CD8-positive, alpha-beta memory T cell (primary cell): ENCODE results near the gene METTL9. TPM values are rescaled to one million over a fixed set of nuclear protein-coding genes. Genes with fewer than 3 reads are reported as not detected.
A peak's percentile ranks its signal among the peaks of the same experiment; 100 is the strongest.
"Not testable (repeated sequence)": the region's sequence is repeated elsewhere in the genome, so short reads cannot be mapped to it uniquely, and the experiment has no call there.

ENCODE experiments used
- CTCF ChIA-PET: fragments of 350-600 bp; sonication (Branson Sonifier 250); formaldehyde crosslinking; loops from one replicate; lab custom pipeline; 2021; ENCODE audit warnings: antibody characterized with exemption; lab: Charles Lee
- POLR2A ChIA-PET: fragments of 350-600 bp; sonication (Branson Sonifier 250); formaldehyde crosslinking; loops from one replicate; lab custom pipeline; 2021; ENCODE audit warnings: antibody characterized with exemption; lab: Charles Lee
- DNase-seq, 5 donors: peaks; one replicate each; pipeline versions ENCODE4 v3.0.0 to v3.0.0-alpha.2; 2020 to 2022; ENCODE audit warnings: mixed read lengths in 1 of 5
- H3K27ac ChIP-seq: one replicate; pipeline ENCODE4 v1.7.0; 2013; ENCODE audit warnings: low read depth, mild to moderate bottlenecking, low read length, moderate library complexity
- H3K27me3 ChIP-seq: 2 replicates; pipeline ENCODE4 v1.7.0; 2013; ENCODE audit warnings: low read length, mild to moderate bottlenecking; ENCODE audit not compliant: insufficient read depth, poor library complexity, severe bottlenecking
- H3K36me3 ChIP-seq: 2 replicates; pipeline ENCODE4 v1.7.0; 2013; ENCODE audit warnings: mild to moderate bottlenecking, low read length, moderate library complexity; ENCODE audit not compliant: insufficient read depth
- H3K4me1 ChIP-seq: 2 replicates; pipeline ENCODE4 v1.7.0; 2013; ENCODE audit warnings: mild to moderate bottlenecking, low read length, moderate library complexity; ENCODE audit not compliant: insufficient read depth
- H3K4me3 ChIP-seq: 2 replicates; pipeline ENCODE4 v1.7.0; 2013; ENCODE audit warnings: mild to moderate bottlenecking, low read length
- H3K9me3 ChIP-seq: 2 replicates; pipeline ENCODE4 v1.7.0; 2013; ENCODE audit warnings: mild to moderate bottlenecking, low read length
- H3K27ac Mint-ChIP-seq, 8 donors: one replicate each; pipeline ENCODE4 v1.8.0; 2020 to 2021; ENCODE audit warnings: mixed read lengths in 8 of 8, mild to moderate bottlenecking in 6 of 8, inconsistent platforms in 3 of 8, moderate library complexity in 3 of 8
- H3K27me3 Mint-ChIP-seq, 2 donors: one replicate each; pipeline ENCODE4 v1.8.0; 2020 to 2021; ENCODE audit warnings: mixed read lengths in 2 of 2, mild to moderate bottlenecking in 1 of 2, moderate library complexity in 1 of 2
- H3K36me3 Mint-ChIP-seq, 3 donors: one replicate each; pipeline ENCODE4 v1.8.0; 2020 to 2021; ENCODE audit warnings: mixed read lengths in 3 of 3, inconsistent platforms in 1 of 3, mild to moderate bottlenecking in 1 of 3
- H3K4me1 Mint-ChIP-seq, 3 donors: one replicate each; pipeline ENCODE4 v1.8.0; 2020 to 2021; ENCODE audit warnings: mixed read lengths in 3 of 3, inconsistent platforms in 1 of 3, mild to moderate bottlenecking in 1 of 3
- H3K4me3 Mint-ChIP-seq, 7 donors: one replicate each; pipeline ENCODE4 v1.8.0; 2020 to 2021; ENCODE audit warnings: mixed read lengths in 7 of 7, mild to moderate bottlenecking in 6 of 7, moderate library complexity in 4 of 7, inconsistent platforms in 2 of 7
- H3K9me3 Mint-ChIP-seq, 5 donors: one replicate each; pipeline ENCODE4 v1.8.0; 2020 to 2022; ENCODE audit warnings: mixed read lengths in 5 of 5, mild to moderate bottlenecking in 3 of 5, moderate library complexity in 2 of 5, inconsistent platforms in 1 of 5
- polyA plus RNA-seq: library from polyadenylated mRNA; unstranded; fragments of 300-500 nt; fragmentation: Illumina TruSeq; gene quantifications from one replicate; pipeline ENCODE4 v1.2.3, GENCODE V29; 2021
- total RNA-seq, 2 experiments: library from RNA; stranded (reverse); gene quantifications; one replicate each; pipeline ENCODE4 v1.2.3, GENCODE V29; 2021

METTL9 gene
- total and polyA plus RNA-seq, 3 experiments from 2014 or later: 73.8 to 120 (median 74.2) TPM

- H3K27me3 ChIP-seq, POLR2A ChIA-PET, H3K4me3 Mint-ChIP-seq, H3K27ac ChIP-seq, H3K9me3 ChIP-seq, CTCF ChIA-PET, H3K4me1 ChIP-seq, H3K36me3 ChIP-seq, DNase-seq, H3K4me1 Mint-ChIP-seq, H3K36me3 Mint-ChIP-seq, H3K4me3 ChIP-seq, H3K9me3 Mint-ChIP-seq, H3K27ac Mint-ChIP-seq: not testable (repeated sequence)
- peaks cover 7 to 11% of the 10 kb centered on the region in 2 donors for H3K27me3 Mint-ChIP-seq
Measured at GRCh38 chr16:21690967-21691366, 91.6 kb downstream of the METTL9 start.

- ChIA-PET CTCF (no interaction called here), POLR2A (no interaction called here)
- Mint-ChIP-seq H3K27me3 (peaks cover 7 to 15% of the 10 kb centered on the region in 2 donors), H3K27ac (no peak overlapping the region), H3K36me3 (no peaks in the 10 kb centered on the region), H3K9me3 (no peaks in the 10 kb centered on the region), H3K4me1 (no peaks in the 10 kb centered on the region), H3K4me3 (no peak overlapping the region)
- no peak for DNase-seq
- H3K4me1 ChIP-seq: no peaks in the 10 kb centered on the region
- H3K4me3 ChIP-seq: no peak overlapping the region
- no peaks in the 10 kb centered on the region for H3K27me3 ChIP-seq
- no peak overlapping the region for H3K27ac ChIP-seq
- no peaks in the 10 kb centered on the region for H3K9me3 ChIP-seq
- H3K36me3 ChIP-seq: no peaks in the 10 kb centered on the region
Measured at GRCh38 chr16:21694609-21695008, 95.2 kb downstream of the METTL9 start.

GRCh38 chr16:21697032-21697431 lies 97.7 kb downstream of the METTL9 start:
- no peak for DNase-seq
- no peak overlapping the region for H3K4me3 Mint-ChIP-seq
- ChIA-PET CTCF (interaction anchor here (2.2 kb wide), 1 partner anchor 40 kb away, joined by 6 read pairs; no protein-coding TSS in a partner anchor), POLR2A (no interaction called here)
- no peak overlapping the region for H3K27ac Mint-ChIP-seq
- H3K36me3 ChIP-seq: no peaks in the 10 kb centered on the region
- no peaks in the 10 kb centered on the region for H3K4me1 Mint-ChIP-seq
- no peaks in the 10 kb centered on the region for H3K9me3 Mint-ChIP-seq
- no peak overlapping the region for H3K27ac ChIP-seq
- no peaks in the 10 kb centered on the region for H3K9me3 ChIP-seq
- H3K4me1 ChIP-seq: no peaks in the 10 kb centered on the region
- H3K4me3 ChIP-seq: no peak overlapping the region
- no peaks in the 10 kb centered on the region for H3K36me3 Mint-ChIP-seq
- peaks cover 1 to 11% of the 10 kb centered on the region in 2 donors for H3K27me3 Mint-ChIP-seq
- no peaks in the 10 kb centered on the region for H3K27me3 ChIP-seq

- CTCF ChIA-PET: interaction anchor here (2.0 kb wide), 1 partner anchor 11 kb away, joined by 5 read pairs; no protein-coding TSS in a partner anchor
- Mint-ChIP-seq H3K4me3 (no peak overlapping the region), H3K27ac (no peak overlapping the region), H3K9me3 (no peaks in the 10 kb centered on the region), H3K4me1 (no peaks in the 10 kb centered on the region), H3K36me3 (no peaks in the 10 kb centered on the region), H3K27me3 (peaks cover 0 to 7% of the 10 kb centered on the region in 2 donors)
- Histone ChIP-seq H3K27me3 (no peaks in the 10 kb centered on the region), H3K4me1 (no peaks in the 10 kb centered on the region), H3K4me3 (no peak overlapping the region), H3K9me3 (no peaks in the 10 kb centered on the region), H3K27ac (no peak overlapping the region), H3K36me3 (no peaks in the 10 kb centered on the region)
- DNase-seq: no peak
- POLR2A ChIA-PET: no interaction called here
Measured at GRCh38 chr16:21698169-21699032, 99.0 kb downstream of the METTL9 start.

- Histone ChIP-seq H3K4me1 (no peaks in the 10 kb centered on the region), H3K9me3 (no peaks in the 10 kb centered on the region), H3K4me3 (no peak overlapping the region), H3K27ac (no peak overlapping the region), H3K36me3 (no peaks in the 10 kb centered on the region), H3K27me3 (no peaks in the 10 kb centered on the region)
- ChIA-PET CTCF (interaction anchor here (0.7 to 1.8 kb wide), 2 partner anchors 9 to 44 kb away, joined by 3 to 10 read pairs; no protein-coding TSS in a partner anchor), POLR2A (no interaction called here)
- Mint-ChIP-seq H3K4me3 (no peak overlapping the region), H3K9me3 (no peaks in the 10 kb centered on the region), H3K36me3 (no peaks in the 10 kb centered on the region), H3K4me1 (no peaks in the 10 kb centered on the region), H3K27me3 (peaks cover 0 to 4% of the 10 kb centered on the region in 2 donors), H3K27ac (no peak overlapping the region)
- DNase-seq: no peak
Measured at GRCh38 chr16:21701271-21701670, 101.9 kb downstream of the METTL9 start.

GRCh38 chr16:21702276-21702675 lies 102.9 kb downstream of the METTL9 start:
- Mint-ChIP-seq H3K27me3 (peaks cover 1 to 3% of the 10 kb centered on the region in 2 donors), H3K36me3 (no peaks in the 10 kb centered on the region), H3K4me3 (no peak overlapping the region), H3K9me3 (no peaks in the 10 kb centered on the region), H3K4me1 (no peaks in the 10 kb centered on the region), H3K27ac (no peak overlapping the region)
- H3K4me1 ChIP-seq: no peaks in the 10 kb centered on the region
- ChIA-PET POLR2A (interaction anchor here (0.7 kb wide), 1 partner anchor 43 kb away, joined by 6 read pairs; no protein-coding TSS in a partner anchor), CTCF (no interaction called here)
- H3K27ac ChIP-seq: no peak overlapping the region
- no peak for DNase-seq
- H3K9me3 ChIP-seq: no peaks in the 10 kb centered on the region
- no peaks in the 10 kb centered on the region for H3K36me3 ChIP-seq
- H3K4me3 ChIP-seq: no peak overlapping the region
- no peaks in the 10 kb centered on the region for H3K27me3 ChIP-seq

GRCh38 chr16:21703156-21703555 lies 103.8 kb downstream of the METTL9 start:
- Histone ChIP-seq H3K4me1 (peaks cover 1% of the 10 kb centered on the region), H3K9me3 (no peaks in the 10 kb centered on the region), H3K27ac (no peak overlapping the region), H3K27me3 (no peaks in the 10 kb centered on the region), H3K36me3 (no peaks in the 10 kb centered on the region), H3K4me3 (no peak overlapping the region)
- Mint-ChIP-seq H3K9me3 (no peaks in the 10 kb centered on the region), H3K27me3 (peaks cover 1 to 3% of the 10 kb centered on the region in 2 donors), H3K36me3 (no peaks in the 10 kb centered on the region), H3K4me3 (no peak overlapping the region), H3K4me1 (no peaks in the 10 kb centered on the region), H3K27ac (no peak overlapping the region)
- CTCF ChIA-PET: no interaction called here
- no peak for DNase-seq
- POLR2A ChIA-PET: no interaction called here

- Histone ChIP-seq H3K4me1 (peaks cover 6% of the 10 kb centered on the region), H3K27me3 (no peaks in the 10 kb centered on the region), H3K9me3 (no peaks in the 10 kb centered on the region), H3K27ac (no peak overlapping the region), H3K36me3 (no peaks in the 10 kb centered on the region), H3K4me3 (no peak overlapping the region)
- Mint-ChIP-seq H3K27me3 (peaks cover 1 to 3% of the 10 kb centered on the region in 2 donors), H3K27ac (peak overlapping the region in 1 of 8 donors; percentile 12), H3K4me3 (no peak overlapping the region), H3K36me3 (no peaks in the 10 kb centered on the region), H3K4me1 (peaks cover 2 to 5% (median 4%) of the 10 kb centered on the region in 3 donors), H3K9me3 (no peaks in the 10 kb centered on the region)
- ChIA-PET POLR2A (no interaction called here), CTCF (interaction anchor here (1.3 to 1.7 kb wide), 2 partner anchors 42 to 46 kb away, joined by 3 to 4 read pairs; no protein-coding TSS in a partner anchor)
- DNase-seq: no peak
Measured at GRCh38 chr16:21703589-21704174, 104.3 kb downstream of the METTL9 start.
